Measurements from ENCODE around the gene EIF4G3.
"Not testable (repeated sequence)": the region's sequence is repeated elsewhere in the genome, so short reads cannot be mapped to it uniquely, and the experiment has no call there.

EIF4G3 gene

DNA sequence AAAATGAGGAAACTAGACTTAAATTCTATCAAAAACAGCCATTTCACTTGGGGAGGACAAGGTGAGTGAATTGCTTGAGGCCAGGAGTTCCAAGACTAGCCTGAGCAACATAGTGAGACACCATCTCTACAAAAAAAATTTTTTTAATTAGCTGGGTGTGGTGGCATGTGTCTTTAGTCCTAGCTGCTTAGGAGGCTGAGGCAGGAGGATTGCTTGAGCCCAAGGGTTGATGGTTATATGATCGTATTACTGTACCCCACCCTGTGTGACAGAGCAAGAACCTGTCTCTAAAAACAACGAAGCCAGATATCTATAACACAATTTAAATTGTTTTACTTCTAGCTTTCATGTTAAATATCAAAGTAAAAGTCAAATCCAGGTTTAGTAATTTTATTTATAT lies 263.5 kb downstream of the EIF4G3 start:
- Histone ChIP-seq H3K36me3 (no peaks in the 10 kb centered on the region), H3K4me3 (ENCODE audit: low read depth, low read length) (no peak overlapping the region), H3K9me3 (ENCODE audit: severe bottlenecking) (no peaks in the 10 kb centered on the region), H3K27ac (no peak overlapping the region), H3K27me3 (ENCODE audit: insufficient read depth, low read depth, severe bottlenecking) (no peaks in the 10 kb centered on the region)
- DNase-seq = no peak
- TF ChIP-seq, protein P1, sequence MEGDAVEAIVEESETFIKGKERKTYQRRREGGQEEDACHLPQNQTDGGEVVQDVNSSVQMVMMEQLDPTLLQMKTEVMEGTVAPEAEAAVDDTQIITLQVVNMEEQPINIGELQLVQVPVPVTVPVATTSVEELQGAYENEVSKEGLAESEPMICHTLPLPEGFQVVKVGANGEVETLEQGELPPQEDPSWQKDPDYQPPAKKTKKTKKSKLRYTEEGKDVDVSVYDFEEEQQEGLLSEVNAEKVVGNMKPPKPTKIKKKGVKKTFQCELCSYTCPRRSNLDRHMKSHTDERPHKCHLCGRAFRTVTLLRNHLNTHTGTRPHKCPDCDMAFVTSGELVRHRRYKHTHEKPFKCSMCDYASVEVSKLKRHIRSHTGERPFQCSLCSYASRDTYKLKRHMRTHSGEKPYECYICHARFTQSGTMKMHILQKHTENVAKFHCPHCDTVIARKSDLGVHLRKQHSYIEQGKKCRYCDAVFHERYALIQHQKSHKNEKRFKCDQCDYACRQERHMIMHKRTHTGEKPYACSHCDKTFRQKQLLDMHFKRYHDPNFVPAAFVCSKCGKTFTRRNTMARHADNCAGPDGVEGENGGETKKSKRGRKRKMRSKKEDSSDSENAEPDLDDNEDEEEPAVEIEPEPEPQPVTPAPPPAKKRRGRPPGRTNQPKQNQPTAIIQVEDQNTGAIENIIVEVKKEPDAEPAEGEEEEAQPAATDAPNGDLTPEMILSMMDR (IDR thresholded peaks at IDR 0.05; ENCODE audit: low read depth, low read length) = no peak

DNA sequence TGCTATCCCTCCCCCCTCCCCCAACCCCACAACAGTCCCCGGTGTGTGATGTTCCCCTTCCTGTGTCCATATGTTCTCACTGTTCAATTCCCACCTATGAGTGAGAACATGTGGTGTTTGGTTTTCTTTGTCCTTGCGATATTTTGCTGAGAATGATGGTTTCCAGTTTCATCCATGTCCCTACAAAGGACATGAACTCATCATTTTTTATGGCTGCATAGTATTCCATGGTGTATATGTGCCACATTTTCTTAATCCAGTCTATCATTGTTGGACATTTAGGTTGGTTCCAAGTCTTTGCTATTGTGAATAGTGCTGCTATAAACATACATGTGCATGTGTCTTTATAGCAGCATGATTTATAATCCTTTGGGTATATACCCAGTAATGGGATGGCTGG lies 269.2 kb downstream of the EIF4G3 start:
- not testable (repeated sequence) for H3K36me3 ChIP-seq; H3K9me3 ChIP-seq (ENCODE audit: severe bottlenecking); H3K27me3 ChIP-seq (ENCODE audit: insufficient read depth, low read depth, severe bottlenecking); H3K4me3 ChIP-seq (ENCODE audit: low read depth, low read length); DNase-seq; H3K27ac ChIP-seq

DNA sequence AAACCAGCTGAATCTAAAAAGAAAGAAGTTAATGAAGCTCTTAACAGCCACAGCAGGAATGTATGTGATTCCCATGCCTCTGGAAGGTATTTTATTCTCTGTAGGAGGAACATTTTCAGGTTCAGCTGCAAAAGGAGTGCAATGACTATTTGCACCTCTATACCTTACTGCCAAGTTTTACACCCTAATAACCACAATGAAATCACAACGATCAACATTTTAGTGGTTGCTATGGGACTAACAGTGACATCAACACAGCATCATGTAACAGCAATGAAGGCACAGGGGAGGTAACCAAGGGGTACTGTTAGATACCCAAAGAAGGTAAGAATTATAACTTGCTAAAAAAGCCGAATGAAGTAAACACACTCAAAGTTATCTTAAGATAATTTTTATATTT lies 273.3 kb downstream of the EIF4G3 start:
- no peak for DNase-seq
- Histone ChIP-seq H3K36me3 (peaks cover 10% of the 10 kb centered on the region), H3K9me3 (ENCODE audit: severe bottlenecking) (no peaks in the 10 kb centered on the region), H3K27ac (no peak overlapping the region), H3K27me3 (ENCODE audit: insufficient read depth, low read depth, severe bottlenecking) (no peaks in the 10 kb centered on the region), H3K4me3 (ENCODE audit: low read depth, low read length) (no peak overlapping the region)
- TF ChIP-seq, protein P1 (IDR thresholded peaks at IDR 0.05; ENCODE audit: low read depth, low read length) = no peak

DNA sequence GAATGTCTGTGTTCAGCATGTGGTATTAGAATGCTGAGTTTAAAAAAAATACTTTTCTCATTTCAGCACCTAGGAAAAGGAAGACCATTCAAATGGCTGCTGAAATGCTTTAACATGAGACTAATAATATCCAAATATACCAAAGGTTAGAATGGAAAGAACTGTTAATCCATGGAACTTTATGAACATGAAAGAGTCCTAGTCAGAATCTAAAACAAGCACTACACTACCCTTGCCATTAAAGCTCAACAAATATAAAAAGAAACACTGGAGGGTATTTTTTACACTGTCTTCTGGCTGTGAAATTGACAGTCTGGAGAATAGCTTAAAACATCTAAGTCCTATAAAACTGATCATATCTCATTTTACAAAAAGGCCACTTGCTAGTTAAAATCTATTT lies 276.6 kb downstream of the EIF4G3 start:
- DNase-seq = no peak
- Histone ChIP-seq H3K27ac (no peak overlapping the region), H3K36me3 (peaks cover 12% of the 10 kb centered on the region), H3K27me3 (ENCODE audit: insufficient read depth, low read depth, severe bottlenecking) (no peaks in the 10 kb centered on the region), H3K4me3 (ENCODE audit: low read depth, low read length) (no peak overlapping the region), H3K9me3 (ENCODE audit: severe bottlenecking) (no peaks in the 10 kb centered on the region)
- TF ChIP-seq, protein P1 (IDR thresholded peaks at IDR 0.05; ENCODE audit: low read depth, low read length) = no peak

DNA sequence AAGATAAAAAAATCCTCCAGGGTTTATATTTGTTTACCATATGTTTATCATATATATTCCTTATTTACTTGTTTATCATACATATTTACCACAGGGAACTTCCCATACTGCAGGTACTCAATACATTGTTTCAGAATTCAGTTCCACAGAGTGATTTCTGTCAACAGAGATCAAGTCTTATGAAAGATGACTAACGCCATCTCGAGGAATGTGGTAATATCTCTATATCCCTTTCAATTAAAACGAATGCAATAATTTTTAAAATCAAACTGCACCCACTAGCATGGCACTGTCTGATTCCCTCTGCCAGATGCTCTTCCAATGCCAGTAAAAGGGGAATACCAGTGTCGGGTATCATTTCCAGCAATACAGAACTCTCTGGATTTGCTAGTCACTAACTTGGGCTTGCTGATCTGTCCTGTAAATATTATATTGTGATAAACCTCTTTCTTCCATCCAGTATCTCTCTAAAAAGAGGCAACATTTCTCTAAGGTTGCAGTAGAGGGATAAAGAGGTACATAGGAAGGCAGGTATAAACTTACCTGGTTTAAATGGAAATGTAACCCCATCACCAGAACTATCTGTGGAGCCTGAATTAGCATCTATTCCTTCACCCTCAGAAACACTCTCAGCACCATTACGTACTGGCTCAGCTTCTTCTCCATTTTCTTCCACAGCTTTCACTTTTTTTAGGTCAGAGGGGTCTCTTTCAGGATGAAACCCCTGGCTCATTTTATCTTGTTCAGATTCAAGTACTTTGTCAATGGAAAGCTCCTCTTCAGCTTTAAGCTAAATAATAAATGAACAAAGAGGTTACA lies 277.3 kb downstream of the EIF4G3 start:
- no peak for DNase-seq
- no peak overlapping the region for H3K4me3 ChIP-seq (ENCODE audit: low read depth, low read length)
- TF ChIP-seq, protein P1 (IDR thresholded peaks at IDR 0.05; ENCODE audit: low read depth, low read length) = no peak
- H3K27me3 ChIP-seq (ENCODE audit: insufficient read depth, low read depth, severe bottlenecking) = no peaks in the 10 kb centered on the region
- no peak overlapping the region for H3K27ac ChIP-seq
- no peaks in the 10 kb centered on the region for H3K9me3 ChIP-seq (ENCODE audit: severe bottlenecking)
- H3K36me3 ChIP-seq = peaks cover 8% of the 10 kb centered on the region

DNA sequence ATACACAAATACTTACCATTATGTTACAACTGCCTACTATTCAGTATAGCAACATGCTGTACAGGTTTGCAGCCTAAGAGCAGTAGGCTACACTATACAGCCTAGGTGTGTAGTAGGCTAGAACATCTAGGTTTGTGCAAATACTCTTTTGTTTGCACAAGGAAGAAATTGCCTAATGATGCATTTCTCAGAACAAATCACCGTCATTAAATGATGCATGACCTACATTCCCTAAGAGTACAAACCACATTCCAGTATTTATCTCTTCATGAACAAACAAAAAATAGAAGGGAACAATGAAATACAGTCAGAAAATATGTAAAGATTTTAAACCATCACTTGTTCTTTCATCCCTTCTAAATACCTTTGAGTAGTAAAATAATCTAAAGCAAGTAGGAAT lies 279.9 kb downstream of the EIF4G3 start:
- H3K36me3 ChIP-seq = peaks cover 25% of the 10 kb centered on the region
- H3K4me3 ChIP-seq (ENCODE audit: low read depth, low read length) = no peak overlapping the region
- H3K9me3 ChIP-seq (ENCODE audit: severe bottlenecking) = no peaks in the 10 kb centered on the region
- no peak overlapping the region for H3K27ac ChIP-seq
- TF ChIP-seq, protein P1 (IDR thresholded peaks at IDR 0.05; ENCODE audit: low read depth, low read length) = no peak
- no peak for DNase-seq
- H3K27me3 ChIP-seq (ENCODE audit: insufficient read depth, low read depth, severe bottlenecking) = no peaks in the 10 kb centered on the region
